IPS DF 6.9 (cell line): ENCODE data around the gene MBNL1.
"Not testable (repeated sequence)": the region's sequence is repeated elsewhere in the genome, so short reads cannot be mapped to it uniquely, and the experiment has no call there.

Source experiments
- DNase-seq: peaks from one replicate; pipeline ENCODE4 v3.0.0-alpha.2; 2013; ENCODE audit warnings: low read depth, low spot score
- H3K27ac ChIP-seq: one replicate; pipeline ENCODE4 v1.5.1; 2013; ENCODE audit warnings: low read length, control low read depth
- H3K27me3 ChIP-seq: 2 replicates; pipeline ENCODE4 v1.6.1; 2013; ENCODE audit warnings: mild to moderate bottlenecking, low read length; ENCODE audit not compliant: control insufficient read depth, insufficient read depth
- H3K36me3 ChIP-seq: 2 replicates; pipeline ENCODE4 v1.6.1; 2013; ENCODE audit warnings: low read length; ENCODE audit not compliant: control insufficient read depth, insufficient read depth
- H3K4me1 ChIP-seq: 2 replicates; pipeline ENCODE4 v1.6.1; 2013; ENCODE audit warnings: low read length; ENCODE audit not compliant: control insufficient read depth, insufficient read depth
- H3K4me3 ChIP-seq: 2 replicates; pipeline ENCODE4 v1.5.1; 2013; ENCODE audit warnings: mild to moderate bottlenecking, low read length
- H3K9me3 ChIP-seq: 2 replicates; pipeline ENCODE4 v1.6.1; 2013; ENCODE audit warnings: low read length, inconsistent platforms; ENCODE audit not compliant: control insufficient read depth, insufficient read depth
- WGBS: extraction: QIAGEN DNeasy Blood & Tissue Kit; methylation state at CpG from one replicate; pipeline ENCODE4 v1.1.7; 2013; ENCODE audit warnings: mixed read lengths, missing lambda C conversion rate; ENCODE audit not compliant: insufficient read length, insufficient coverage; 5-methylcytosine and 5-hydroxymethylcytosine counted together

Gene MBNL1

DNA sequence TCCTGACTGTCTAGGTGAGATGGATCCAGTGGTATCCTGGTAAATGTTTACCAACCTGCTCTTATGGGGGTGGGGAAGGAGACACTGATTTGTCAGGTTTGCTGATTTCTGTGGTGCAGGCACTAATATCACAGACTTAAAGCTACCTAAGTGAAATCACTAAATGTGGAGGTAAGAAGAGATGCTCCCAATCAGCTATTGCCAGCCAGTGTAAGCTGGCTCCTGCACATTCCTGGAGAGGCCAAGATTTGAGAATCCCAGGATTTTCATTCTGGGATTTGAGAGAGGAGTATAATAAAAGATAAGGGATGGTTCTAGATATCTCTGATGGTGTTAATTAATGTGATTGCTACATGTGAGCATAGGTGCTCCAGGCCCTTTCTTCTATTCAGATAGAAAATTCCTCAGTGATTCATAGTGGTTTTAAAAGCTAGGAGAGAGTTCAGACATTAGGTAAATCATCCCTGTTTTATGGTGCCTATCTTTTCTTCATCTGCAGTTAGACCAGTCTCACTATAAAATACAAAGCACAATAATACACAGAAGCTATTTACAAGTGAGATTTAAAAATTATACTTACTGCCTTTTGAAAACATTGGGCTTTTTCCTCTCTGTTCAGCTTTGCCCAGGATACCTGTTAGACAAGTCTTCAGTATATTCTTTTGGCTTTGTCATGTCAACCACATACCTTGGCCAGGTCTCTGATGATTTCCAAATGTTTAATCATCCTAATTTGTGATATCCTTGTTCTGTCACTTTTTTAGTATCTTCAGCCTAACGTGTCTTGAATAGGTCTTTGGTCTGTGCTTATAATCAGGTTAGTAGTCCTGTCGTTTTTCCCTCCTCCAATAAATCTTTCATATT lies 90.9 kb downstream of the MBNL1 start:
- no CpG with 5 or more reads among the region's 2 CpGs for WGBS
- H3K9me3 ChIP-seq = no peaks in the 10 kb centered on the region
- H3K27ac ChIP-seq = no peak overlapping the region
- DNase-seq = no peak
- H3K27me3 ChIP-seq = no peaks in the 10 kb centered on the region
- H3K36me3 ChIP-seq = no peaks in the 10 kb centered on the region
- H3K4me3 ChIP-seq = no peak overlapping the region
- H3K4me1 ChIP-seq = no peaks in the 10 kb centered on the region

DNA sequence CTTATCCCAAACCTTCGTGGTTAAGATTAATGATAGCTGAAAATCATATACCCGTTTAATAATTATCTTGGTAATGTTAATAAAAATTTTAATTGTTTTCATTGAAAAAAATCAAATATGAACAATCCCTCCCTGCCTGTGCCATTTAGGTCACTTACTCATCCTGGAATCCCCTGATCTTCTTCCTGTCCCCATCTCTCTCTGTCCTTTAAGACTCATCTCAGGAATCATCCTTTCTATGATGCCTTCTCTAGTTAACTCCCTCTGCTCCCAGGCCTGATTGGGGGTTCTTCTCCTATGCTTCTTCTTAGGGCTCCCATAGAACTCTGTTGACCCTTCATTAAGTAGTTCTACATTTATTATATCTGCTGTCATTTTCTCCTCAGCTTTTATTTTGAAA lies 91.6 kb downstream of the MBNL1 start:
- no peak overlapping the region for H3K4me3 ChIP-seq
- no peaks in the 10 kb centered on the region for H3K36me3 ChIP-seq
- no peaks in the 10 kb centered on the region for H3K4me1 ChIP-seq
- H3K9me3 ChIP-seq = no peaks in the 10 kb centered on the region
- H3K27me3 ChIP-seq = no peaks in the 10 kb centered on the region
- H3K27ac ChIP-seq = no peak overlapping the region
- DNase-seq = no peak
- WGBS = no CpG with 5 or more reads among the region's 2 CpGs

DNA sequence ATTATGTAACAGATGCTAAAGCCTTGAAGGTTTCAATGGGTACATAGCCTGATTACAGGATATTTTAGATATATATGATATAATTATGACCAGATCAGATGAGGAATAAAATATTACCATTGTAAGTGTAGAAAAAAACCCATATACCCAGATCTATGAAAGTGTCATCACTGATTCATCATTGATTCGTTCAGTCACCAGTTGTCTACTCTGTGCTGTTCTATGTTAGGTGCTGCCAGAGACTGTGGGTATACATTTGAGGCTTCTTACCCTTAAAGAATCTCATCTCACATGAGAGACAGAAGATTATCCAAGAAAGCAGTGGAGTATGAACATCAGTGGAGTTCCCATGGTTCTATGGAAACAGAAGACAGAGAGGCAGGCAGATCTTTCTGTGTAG lies 92.2 kb downstream of the MBNL1 start:
- Histone ChIP-seq H3K9me3 (no peaks in the 10 kb centered on the region), H3K27me3 (no peaks in the 10 kb centered on the region), H3K4me3 (no peak overlapping the region), H3K27ac (no peak overlapping the region), H3K36me3 (no peaks in the 10 kb centered on the region), H3K4me1 (no peaks in the 10 kb centered on the region)
- no peak for DNase-seq
- WGBS = no CpG with 5 or more reads among the region's 1 CpG

- no peaks in the 10 kb centered on the region for H3K36me3 ChIP-seq
- DNase-seq = no peak
- no peaks in the 10 kb centered on the region for H3K27me3 ChIP-seq
- H3K4me3 ChIP-seq = no peak overlapping the region
- no peaks in the 10 kb centered on the region for H3K9me3 ChIP-seq
- no CpG with 5 or more reads among the region's 5 CpGs for WGBS
- no peaks in the 10 kb centered on the region for H3K4me1 ChIP-seq
- no peak overlapping the region for H3K27ac ChIP-seq
These were observed 93.4 kb downstream of the MBNL1 start for GRCh38 chr3:152362086-152362485.

GRCh38 chr3:152364237-152364636 lies 95.5 kb downstream of the MBNL1 start:
- Histone ChIP-seq H3K4me1 (no peaks in the 10 kb centered on the region), H3K27ac (no peak overlapping the region), H3K4me3 (no peak overlapping the region), H3K9me3 (no peaks in the 10 kb centered on the region), H3K27me3 (no peaks in the 10 kb centered on the region), H3K36me3 (no peaks in the 10 kb centered on the region)
- DNase-seq = no peak

GRCh38 chr3:152365126-152365525 lies 96.4 kb downstream of the MBNL1 start:
- no peak for DNase-seq
- no peak overlapping the region for H3K27ac ChIP-seq
- WGBS = no CpG with 5 or more reads among the region's 2 CpGs
- no peaks in the 10 kb centered on the region for H3K27me3 ChIP-seq
- no peaks in the 10 kb centered on the region for H3K36me3 ChIP-seq
- no peaks in the 10 kb centered on the region for H3K4me1 ChIP-seq
- no peak overlapping the region for H3K4me3 ChIP-seq
- H3K9me3 ChIP-seq = no peaks in the 10 kb centered on the region

GRCh38 chr3:152365766-152366593 lies 97.3 kb downstream of the MBNL1 start:
- no peaks in the 10 kb centered on the region for H3K27me3 ChIP-seq
- WGBS = no CpG with 5 or more reads among the region's 4 CpGs
- DNase-seq = no peak
- H3K36me3 ChIP-seq = no peaks in the 10 kb centered on the region
- no peaks in the 10 kb centered on the region for H3K9me3 ChIP-seq
- H3K4me1 ChIP-seq = no peaks in the 10 kb centered on the region
- no peak overlapping the region for H3K27ac ChIP-seq
- H3K4me3 ChIP-seq = no peak overlapping the region

- H3K36me3 ChIP-seq, DNase-seq, H3K27me3 ChIP-seq, H3K27ac ChIP-seq, H3K4me3 ChIP-seq, H3K9me3 ChIP-seq, H3K4me1 ChIP-seq: not testable (repeated sequence)
- WGBS = no CpG with 5 or more reads among the region's 2 CpGs
These were observed 98.5 kb downstream of the MBNL1 start for GRCh38 chr3:152367192-152367591.

GRCh38 chr3:152372633-152373032 lies 103.9 kb downstream of the MBNL1 start:
- WGBS = no CpG with 5 or more reads among the region's 6 CpGs
- not testable (repeated sequence) for DNase-seq, H3K9me3 ChIP-seq, H3K27ac ChIP-seq, H3K4me3 ChIP-seq, H3K27me3 ChIP-seq, H3K4me1 ChIP-seq, H3K36me3 ChIP-seq

DNA sequence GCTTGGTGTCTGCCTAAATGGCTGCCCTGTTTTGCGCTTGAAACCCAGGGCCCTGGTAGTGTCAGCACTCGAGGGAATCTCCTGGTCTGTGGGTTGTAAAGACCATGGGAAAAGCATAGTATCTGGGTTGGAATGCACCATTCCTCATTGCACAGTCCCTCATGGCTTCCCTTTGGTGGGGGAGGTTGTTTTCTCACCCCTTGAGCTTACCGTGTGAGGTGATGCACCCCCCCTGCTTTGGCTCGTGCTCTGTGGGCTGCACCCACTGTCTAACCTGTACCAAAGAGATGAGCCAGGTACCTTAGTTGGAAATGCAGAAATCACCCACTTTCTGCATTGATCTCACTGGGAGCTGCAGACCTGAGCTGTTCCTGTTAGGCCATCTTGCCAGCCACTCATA lies 104.7 kb downstream of the MBNL1 start:
- WGBS = no CpG with 5 or more reads among the region's 4 CpGs
- no peaks in the 10 kb centered on the region for H3K36me3 ChIP-seq
- H3K4me1 ChIP-seq = no peaks in the 10 kb centered on the region
- no peaks in the 10 kb centered on the region for H3K27me3 ChIP-seq
- no peak overlapping the region for H3K4me3 ChIP-seq
- H3K27ac ChIP-seq = no peak overlapping the region
- no peak for DNase-seq
- no peaks in the 10 kb centered on the region for H3K9me3 ChIP-seq
